ENCODE results near the gene AAGAB. TPM values are rescaled to one million over a fixed set of nuclear protein-coding genes. Genes with fewer than 3 reads are reported as not detected.

Gene AAGAB
- total RNA-seq, 1 experiment from 2014 or later, result 40.1 TPM

- Histone ChIP-seq H3K56ac (ENCODE audit: insufficient read length, low read depth, low read length) (no peak overlapping the region), H3K23ac (ENCODE audit: insufficient read length, low read depth, low read length) (no peak overlapping the region), H3K27ac (ENCODE audit: insufficient read length, low read depth, low read length) (no peak overlapping the region), H3K27me3 (ENCODE audit: insufficient read depth, low read length) (no peaks in the 10 kb centered on the region), H2AK5ac (ENCODE audit: insufficient read length, low read length) (no peak overlapping the region), H3K14ac (ENCODE audit: insufficient read depth, low read length) (no peak overlapping the region), H3K4me2 (ENCODE audit: insufficient read depth, insufficient read length, low read length) (no peak overlapping the region), H2BK120ac (ENCODE audit: low read depth, low read length, poor library complexity, severe bottlenecking) (no peak overlapping the region), H2BK5ac (ENCODE audit: insufficient read length, low read length) (no peak overlapping the region), H2BK15ac (ENCODE audit: low read depth, low read length) (no peak overlapping the region), H3K79me2 (ENCODE audit: insufficient read depth, low read length) (no peaks in the 10 kb centered on the region), H2AFZ (ENCODE audit: low read length) (no peak overlapping the region), H4K8ac (replicated peaks; ENCODE audit: insufficient read length, low read depth, low read length) (no peak overlapping the region), H3K18ac (ENCODE audit: insufficient read length, low read depth, low read length) (no peak overlapping the region), H3T11ph (ENCODE audit: low read length) (no peak overlapping the region), H2BK12ac (ENCODE audit: insufficient read length, low read depth, low read length) (no peak overlapping the region), H4K5ac (ENCODE audit: insufficient read length, low read depth, low read length) (no peak overlapping the region), H3K9ac (ENCODE audit: extremely low read depth, insufficient read length, low read length) (no peak overlapping the region), H3K4me1 (ENCODE audit: insufficient read depth, low read length) (no peaks in the 10 kb centered on the region), H3K79me1 (ENCODE audit: insufficient read depth, low read depth, low read length, poor library complexity, severe bottlenecking) (no peaks in the 10 kb centered on the region), H4K20me1 (ENCODE audit: control insufficient read depth, insufficient read depth, insufficient read length) (no peaks in the 10 kb centered on the region), H4K91ac (ENCODE audit: insufficient read length, low read depth, low read length) (no peak overlapping the region), H3K23me2 (ENCODE audit: insufficient read length, low read depth, low read length, poor library complexity, severe bottlenecking) (no peaks in the 10 kb centered on the region), H3K9me3 (ENCODE audit: control insufficient read depth, low read depth, low read length) (no peaks in the 10 kb centered on the region), H3K4ac (ENCODE audit: low read depth, low read length) (no peak overlapping the region), H2BK20ac (ENCODE audit: low read depth, low read length, poor library complexity, severe bottlenecking) (no peak overlapping the region)
- no peaks in the 10 kb centered on the region for H3K9me3 Mint-ChIP-seq
- DNase-seq, result no peak
- no peak for TF ChIP-seq CTCF (conservative IDR thresholded peaks at IDR 0.05)
- H3K4me3 Mint-ChIP-seq, result no peak overlapping the region
- H3K4me1 Mint-ChIP-seq, result no peaks in the 10 kb centered on the region
- no peaks in the 10 kb centered on the region for H3K27me3 Mint-ChIP-seq (ENCODE audit: low read depth)
- peaks cover 1 to 24% (median 6%) of the 10 kb centered on the region in 3 experiments; a peak in 3 of 7 replicates for H3K36me3 Mint-ChIP-seq (ENCODE audit: insufficient read depth in 1 of 3, low read depth in 3 of 3)
- WGBS (ENCODE audit: extremely low coverage, insufficient read length, low lambda C conversion rate), result no CpG with 5 or more reads among the region's 2 CpGs
- H3K27ac Mint-ChIP-seq, result no peak overlapping the region; a peak in 1 of 7 replicates
These were observed 46.1 kb downstream of the AAGAB start for GRCh38 chr15:67208396-67208795.
